Glutamatergic neuron (in vitro differentiated cells): Measurements from ENCODE around the gene DEFB123. TPM values are rescaled to one million over a fixed set of nuclear protein-coding genes. Genes with fewer than 3 reads are reported as not detected.
A peak's percentile ranks its signal among the peaks of the same experiment; 100 is the strongest.

Experiments used
- DNase-seq: peaks from one replicate; pipeline ENCODE4 v3.0.0; 2022
- H3K27ac Mint-ChIP-seq: one replicate; pipeline ENCODE4 v1.8.0; 2020; ENCODE audit warnings: mild to moderate bottlenecking, mixed read lengths, inconsistent platforms; ENCODE audit not compliant: unreplicated experiment
- H3K27me3 Mint-ChIP-seq: one replicate; pipeline ENCODE4 v1.8.0; 2020; ENCODE audit warnings: mild to moderate bottlenecking, moderate library complexity, mixed read lengths, inconsistent platforms; ENCODE audit not compliant: unreplicated experiment
- H3K36me3 Mint-ChIP-seq: one replicate; pipeline ENCODE4 v1.8.0; 2020; ENCODE audit warnings: mild to moderate bottlenecking, mixed read lengths, inconsistent platforms; ENCODE audit not compliant: unreplicated experiment
- H3K4me1 Mint-ChIP-seq: one replicate; pipeline ENCODE4 v1.8.0; 2020; ENCODE audit warnings: mild to moderate bottlenecking, low read depth, mixed read lengths, inconsistent platforms; ENCODE audit not compliant: unreplicated experiment
- H3K4me3 Mint-ChIP-seq: one replicate; pipeline ENCODE4 v1.8.0; 2020; ENCODE audit warnings: mild to moderate bottlenecking, mixed read lengths, inconsistent platforms; ENCODE audit not compliant: unreplicated experiment
- H3K9me3 Mint-ChIP-seq: one replicate; pipeline ENCODE4 v1.8.0; 2020; ENCODE audit warnings: mild to moderate bottlenecking, moderate library complexity, mixed read lengths, inconsistent platforms; ENCODE audit not compliant: unreplicated experiment
- CTCF ChIP-seq: fragments of 200-600 bp; sonication (generic); IDR thresholded peaks from one replicate; pipeline ENCODE4 v1.5.0; 2021; ENCODE audit not compliant: partially characterized antibody, unreplicated experiment
- long read RNA-seq: library from polyadenylated mRNA; unstranded; transcript quantifications from one replicate; pipeline ENCODE4 v2.0.0, GENCODE V29; 2020; ENCODE audit not compliant: unreplicated experiment
- total RNA-seq: library from RNA; stranded (reverse); fragmentation: NEBNext Ultra II Directional; extraction: Animal tissue kit (Norgen Biotek cat#: 25700); gene quantifications from one replicate; pipeline ENCODE4 v1.2.1, GENCODE V29; 2021; ENCODE audit not compliant: unreplicated experiment

DEFB123 gene
- not detected for total RNA-seq
- long read RNA-seq: 0 reads

DNA sequence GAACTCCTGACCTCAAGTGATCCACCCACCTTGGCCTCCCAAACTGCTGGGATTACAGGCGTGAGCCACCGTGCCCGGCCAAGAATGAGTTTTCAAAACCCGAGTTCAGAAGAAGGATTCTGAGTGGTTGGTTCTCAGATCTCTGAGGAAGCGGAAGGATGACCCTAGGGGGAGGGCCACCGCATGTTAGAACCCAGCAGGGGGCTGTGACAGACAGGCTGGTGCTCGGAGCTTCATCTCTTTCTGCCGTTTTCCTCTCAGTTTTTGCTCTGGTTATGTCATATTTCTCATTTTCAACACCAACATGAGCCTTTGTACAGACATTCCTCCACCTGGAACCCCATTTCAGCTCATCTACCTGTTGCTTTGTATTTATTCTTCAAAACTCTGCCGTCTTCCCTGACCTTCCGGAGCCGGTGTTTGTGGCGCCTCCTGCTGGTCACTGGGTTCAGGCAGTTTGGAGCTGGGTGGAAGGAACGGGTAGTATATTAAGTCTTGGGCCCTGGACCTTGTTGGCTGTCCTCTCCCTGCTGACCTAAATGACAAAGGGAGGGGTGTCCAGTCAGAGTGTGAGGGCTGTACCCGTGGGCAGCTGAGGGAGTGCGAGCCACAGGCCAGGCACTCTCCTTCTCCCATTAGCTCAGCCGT is at the start of gene DEFB123:
TSS of gene DEFB123 (plus strand) at position 621 of the 648 bp plus-strand sequence. CDS start 67 bp downstream, outside the sequence.
- no peaks in the 10 kb centered on the region for H3K4me1 Mint-ChIP-seq
- H3K27me3 Mint-ChIP-seq: peaks cover 4% of the 10 kb centered on the region
- H3K4me3 Mint-ChIP-seq: no peak within 1 kb of the TSS
- peaks cover 14% of the 10 kb centered on the region for H3K9me3 Mint-ChIP-seq
- no peak within 1 kb of the TSS for H3K27ac Mint-ChIP-seq
- no peak for DNase-seq
- H3K36me3 Mint-ChIP-seq: no peaks in the 10 kb centered on the region
- peak; percentile 66 for TF ChIP-seq CTCF

DNA sequence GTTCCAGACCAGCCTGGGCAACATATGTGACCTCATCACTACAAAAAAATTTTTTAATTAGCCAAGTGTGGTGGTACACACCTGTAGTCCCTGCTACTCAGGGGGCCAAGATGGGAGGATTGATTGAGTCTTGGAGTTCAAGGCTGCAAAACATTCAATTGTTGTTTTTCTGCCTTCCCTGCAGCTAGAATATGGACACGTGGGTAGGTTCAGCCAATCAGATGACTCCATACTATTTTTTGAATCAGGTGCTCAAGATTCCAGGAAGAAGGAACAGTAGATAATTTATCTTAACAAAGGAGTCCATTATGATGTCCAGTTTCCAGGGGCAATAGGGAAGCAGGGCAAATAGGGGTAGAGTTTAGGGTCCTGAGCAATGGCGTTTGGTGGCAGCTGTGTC is 47.6 kb upstream of the DEFB123 start:
- no peak for TF ChIP-seq CTCF
- no peak for DNase-seq
- no peak overlapping the region for H3K27ac Mint-ChIP-seq
- H3K9me3 Mint-ChIP-seq: peaks cover 12% of the 10 kb centered on the region
- H3K36me3 Mint-ChIP-seq: no peaks in the 10 kb centered on the region
- no peaks in the 10 kb centered on the region for H3K4me1 Mint-ChIP-seq
- no peak overlapping the region for H3K4me3 Mint-ChIP-seq
- peaks cover 8% of the 10 kb centered on the region for H3K27me3 Mint-ChIP-seq

DNA sequence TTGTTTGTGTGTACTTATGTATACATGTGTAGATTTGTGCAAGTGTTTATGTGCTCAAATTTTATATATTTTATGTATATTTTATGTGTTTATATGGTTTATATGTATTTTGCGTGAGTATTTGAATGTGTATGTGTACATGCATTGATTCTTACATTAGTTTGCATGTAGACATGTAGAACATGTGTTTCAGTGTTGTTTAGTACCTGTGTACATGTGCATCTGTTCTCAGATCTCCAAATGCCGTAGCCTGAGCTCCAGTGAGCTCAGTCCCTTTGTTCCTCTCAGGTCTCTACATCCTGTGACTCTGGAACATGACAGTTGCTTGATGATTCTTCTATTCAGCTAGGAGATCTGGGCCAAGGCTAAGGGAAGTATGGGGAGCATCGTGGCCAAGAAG is 45.5 kb upstream of the DEFB123 start:
- H3K9me3 Mint-ChIP-seq: peaks cover 14% of the 10 kb centered on the region
- peaks cover 10% of the 10 kb centered on the region for H3K27me3 Mint-ChIP-seq
- no peak for DNase-seq
- peaks cover 4% of the 10 kb centered on the region for H3K36me3 Mint-ChIP-seq
- no peak overlapping the region for H3K4me3 Mint-ChIP-seq
- no peaks in the 10 kb centered on the region for H3K4me1 Mint-ChIP-seq
- TF ChIP-seq CTCF: no peak
- no peak overlapping the region for H3K27ac Mint-ChIP-seq

- Mint-ChIP-seq H3K36me3 (peaks cover 4% of the 10 kb centered on the region), H3K27me3 (peaks cover 4% of the 10 kb centered on the region), H3K4me1 (no peaks in the 10 kb centered on the region), H3K4me3 (no peak overlapping the region), H3K27ac (no peak overlapping the region), H3K9me3 (peaks cover 5% of the 10 kb centered on the region)
- no peak for DNase-seq
- TF ChIP-seq CTCF: no peak
These were observed 36.5 kb upstream of the DEFB123 start for GRCh38 chr20:31403886-31404285.

DNA sequence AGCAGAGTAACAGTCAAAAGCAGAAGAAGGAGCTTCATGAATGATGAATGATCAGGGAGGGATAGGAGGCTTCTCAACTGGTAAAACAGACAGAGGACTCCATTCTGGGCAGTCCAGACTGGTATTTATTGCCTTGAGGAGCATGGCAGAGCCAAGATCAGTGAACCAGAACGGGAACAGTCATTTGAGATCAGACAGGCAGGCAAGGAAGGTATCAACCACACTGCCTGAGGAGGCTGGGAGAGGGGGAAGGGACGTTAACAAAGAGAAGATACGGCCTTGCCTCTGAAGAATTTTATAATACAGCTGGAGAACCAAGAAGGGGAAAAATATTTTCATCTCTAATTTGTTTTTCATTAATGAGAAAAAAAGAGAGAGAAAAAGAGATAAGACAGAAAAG is 34.3 kb upstream of the DEFB123 start, which contains the start of gene DEFB121:
TSS of gene DEFB121 (minus strand) at position 101 of the 400 bp plus-strand sequence. CDS start at position 38, 63 bp downstream.
- Mint-ChIP-seq H3K4me1 (no peaks in the 10 kb centered on the region), H3K27me3 (peaks cover 2% of the 10 kb centered on the region), H3K9me3 (no peaks in the 10 kb centered on the region), H3K27ac (no peak within 1 kb of the TSS), H3K4me3 (no peak within 1 kb of the TSS), H3K36me3 (no peaks in the 10 kb centered on the region)
- no peak for TF ChIP-seq CTCF
- DNase-seq: no peak
